Neural cell (in vitro differentiated cells): Measurements from ENCODE around the gene NCK2. TPM values are rescaled to one million over a fixed set of nuclear protein-coding genes. Genes with fewer than 3 reads are reported as not detected.

Experiments
- H2AFZ ChIP-seq: fragments of 200-600, 300-800 bp; sonication (generic), shearing (Covaris generic); 2 replicates; pipeline ENCODE4 v1.6.0; 2014; ENCODE audit warnings: low read depth, mild to moderate bottlenecking, antibody characterized with exemption, low read length, moderate library complexity
- H3F3A ChIP-seq: fragments of 200-600 bp; shearing (Covaris generic); 2 replicates; pipeline ENCODE4 v1.6.1; 2016; ENCODE audit warnings: mild to moderate bottlenecking, moderate library complexity, mixed read lengths, antibody characterized with exemption, low read length; ENCODE audit not compliant: insufficient read depth, poor library complexity, severe bottlenecking
- H3K27ac ChIP-seq: fragments of 200-600, 300-800 bp; sonication (generic), shearing (Covaris generic); 2 replicates; pipeline ENCODE4 v1.5.1; 2014; ENCODE audit warnings: mild to moderate bottlenecking, low read length, moderate library complexity
- H3K27me3 ChIP-seq: fragments of 300-800, 200-600 bp; sonication (generic), shearing (Covaris generic); 2 replicates; pipeline ENCODE4 v1.6.0; 2014; ENCODE audit warnings: mild to moderate bottlenecking, low read depth, low read length, moderate library complexity; ENCODE audit not compliant: insufficient read depth
- H3K36me3 ChIP-seq: fragments of 300-800, 200-600 bp; sonication (generic), shearing (Covaris generic); 2 replicates; pipeline ENCODE4 v1.5.1; 2014; ENCODE audit warnings: mild to moderate bottlenecking, antibody characterized with exemption, low read length, moderate library complexity; ENCODE audit not compliant: insufficient read depth
- H3K4me2 ChIP-seq: fragments of 300-800, 200-600 bp; sonication (generic), shearing (Covaris generic); 2 replicates; pipeline ENCODE4 v1.6.0; 2014; ENCODE audit warnings: mild to moderate bottlenecking, low read length
- H3K4me3 ChIP-seq: fragments of 300-800, 200-600 bp; sonication (generic), shearing (Covaris generic); 2 replicates; pipeline ENCODE4 v1.5.1; 2014; ENCODE audit warnings: mild to moderate bottlenecking, low read length, moderate library complexity
- H3K79me2 ChIP-seq: fragments of 200-600 bp; shearing (Covaris generic); replicated peaks from 2 replicates; pipeline ENCODE4 v1.6.0; 2014; ENCODE audit warnings: mild to moderate bottlenecking, low read length, moderate library complexity; ENCODE audit not compliant: insufficient read depth
- H3K9ac ChIP-seq: fragments of 300-800, 200-600 bp; sonication (generic), shearing (Covaris generic); 2 replicates; pipeline ENCODE4 v1.6.1; 2016; ENCODE audit warnings: mild to moderate bottlenecking, low read length, mixed read lengths
- H3K9me2 ChIP-seq: fragments of 200-600 bp; shearing (Covaris generic); 2 replicates; pipeline ENCODE4 v1.6.1; 2016; ENCODE audit warnings: mild to moderate bottlenecking, low read length, mixed read lengths; ENCODE audit not compliant: insufficient read depth
- H3K9me3 ChIP-seq: fragments of 200-600, 300-800 bp; sonication (generic), shearing (Covaris generic); 2 replicates; pipeline ENCODE4 v1.6.1; 2016; ENCODE audit warnings: mild to moderate bottlenecking, mixed run types, low read length, moderate library complexity, mixed read lengths
- H4K20me1 ChIP-seq: fragments of 200-600 bp; shearing (Covaris generic); 2 replicates; pipeline ENCODE4 v1.6.1; 2016; ENCODE audit warnings: mild to moderate bottlenecking, mixed run types; ENCODE audit not compliant: insufficient read depth
- EP300 ChIP-seq: fragments of 450-650 bp; conservative IDR thresholded peaks from 2 replicates; pipeline ENCODE4 v1.6.1; 2014; ENCODE audit warnings: antibody characterized with exemption, mild to moderate bottlenecking, moderate library complexity; ENCODE audit not compliant: poor library complexity, severe bottlenecking
- EZH2 ChIP-seq: fragments of 200-600, 300-800 bp; shearing (Covaris generic), sonication (generic); IDR thresholded peaks from 2 replicates; pipeline ENCODE4 v1.6.1; 2014; ENCODE audit warnings: antibody characterized with exemption, low read length, borderline replicate concordance, mild to moderate bottlenecking; ENCODE audit not compliant: insufficient read depth, poor library complexity, severe bottlenecking
- MXI1 ChIP-seq: fragments of 450-650 bp; conservative IDR thresholded peaks from 2 replicates; pipeline ENCODE4 v1.6.1; 2014; ENCODE audit warnings: antibody characterized with exemption, mild to moderate bottlenecking; ENCODE audit not compliant: poor library complexity, severe bottlenecking
- POLR2AphosphoS5 ChIP-seq: IDR thresholded peaks from 2 replicates; pipeline ENCODE4 v1.6.1; 2012
- RAD21 ChIP-seq: fragments of 450-650 bp; conservative IDR thresholded peaks from 2 replicates; pipeline ENCODE4 v1.6.1; 2014; ENCODE audit warnings: antibody characterized with exemption, mild to moderate bottlenecking, moderate library complexity
- SMC3 ChIP-seq: fragments of 450-650 bp; conservative IDR thresholded peaks from 2 replicates; pipeline ENCODE4 v1.6.1; 2014; ENCODE audit warnings: antibody characterized with exemption, mild to moderate bottlenecking, moderate library complexity; ENCODE audit not compliant: poor library complexity
- TAF1 ChIP-seq: IDR thresholded peaks from 2 replicates; pipeline ENCODE4 v1.6.1; 2012; ENCODE audit warnings: low read depth
- polyA plus RNA-seq: library from polyadenylated mRNA; depleted of rRNA; stranded (reverse); fragments of >200 nt; gene quantifications from 2 replicates; pipeline ENCODE4 v1.2.3, GENCODE V29; 2014
- TF ChIP-seq, protein P1 (sequence below): fragments of 450-650 bp; IDR thresholded peaks from 2 replicates; pipeline ENCODE4 v1.5.1; 2014; ENCODE audit warnings: antibody characterized with exemption, mild to moderate bottlenecking, moderate library complexity; ENCODE audit not compliant: poor library complexity, severe bottlenecking
- TF ChIP-seq, protein P2 (sequence below): IDR thresholded peaks from 2 replicates; pipeline ENCODE4 v1.6.1; 2012; ENCODE audit warnings: borderline replicate concordance

NCK2 gene
- polyA plus RNA-seq, 1 donor from 2014 or later: 49.4 TPM

DNA sequence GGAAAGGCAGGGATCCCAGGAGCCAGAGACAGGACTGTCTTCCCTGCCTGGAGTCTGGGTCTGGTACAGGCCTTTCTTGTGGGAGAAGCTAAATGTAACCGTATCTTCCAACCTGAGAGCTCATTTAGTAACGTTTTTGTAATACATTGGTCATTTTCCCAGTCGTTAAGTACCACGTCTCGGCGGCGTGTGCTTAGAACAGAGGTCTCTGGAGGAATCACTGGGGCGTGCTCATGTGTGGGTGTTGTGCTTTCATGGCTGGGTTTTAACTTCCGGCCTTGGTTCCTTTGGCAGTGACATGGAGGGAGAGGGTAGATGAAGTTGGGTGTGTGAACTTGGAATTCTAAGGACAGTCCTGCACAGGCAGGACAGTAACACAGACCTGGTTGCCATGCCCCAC lies 79.7 kb downstream of the NCK2 start:
- no peaks in the 10 kb centered on the region for H4K20me1 ChIP-seq
- H3K79me2 ChIP-seq: peaks cover 27% of the 10 kb centered on the region

DNA sequence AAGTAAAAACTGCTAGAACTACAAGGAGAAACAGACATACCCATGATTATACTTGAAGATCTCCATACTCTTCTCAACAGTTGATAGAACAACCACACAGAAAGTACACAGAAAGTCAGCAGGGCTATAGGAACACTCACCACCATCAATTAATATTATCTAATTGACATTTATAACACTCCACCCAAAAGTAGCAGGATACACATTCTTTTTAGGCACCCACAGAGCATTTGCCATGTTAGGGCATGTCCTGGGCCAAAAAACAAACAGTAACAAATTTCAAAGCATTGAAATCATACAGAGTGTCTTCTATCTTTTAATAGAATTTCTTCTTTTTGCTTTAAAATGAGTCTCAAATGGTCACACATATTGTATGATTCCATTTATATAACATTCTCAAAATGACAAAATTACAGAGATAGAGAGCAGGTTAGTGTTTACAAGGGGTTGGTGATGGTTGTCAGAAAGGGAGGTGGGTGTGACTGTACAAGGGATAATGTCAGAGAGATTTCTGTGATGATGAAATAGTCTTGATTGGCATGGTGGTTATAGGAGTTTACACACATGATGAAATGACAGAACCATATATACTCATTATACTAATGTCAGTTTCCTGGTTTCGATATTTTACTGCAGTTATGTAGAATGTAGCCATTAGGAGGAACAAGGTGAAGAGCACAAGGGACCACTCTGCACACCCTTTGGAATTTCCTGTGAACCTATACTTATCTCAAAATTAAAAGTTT lies 82.8 kb downstream of the NCK2 start:
- no peak overlapping the region for H2AFZ ChIP-seq
- H3K79me2 ChIP-seq: peaks cover 31% of the 10 kb centered on the region
- no peak overlapping the region for H3K9ac ChIP-seq
- peaks cover 7% of the 10 kb centered on the region for H3K9me3 ChIP-seq
- H3K27me3 ChIP-seq: no peaks in the 10 kb centered on the region
- no peak overlapping the region for H3K27ac ChIP-seq
- no peaks in the 10 kb centered on the region for H3F3A ChIP-seq
- H4K20me1 ChIP-seq: no peaks in the 10 kb centered on the region
- H3K36me3 ChIP-seq: peaks cover 8% of the 10 kb centered on the region
- no peak overlapping the region for H3K4me2 ChIP-seq
- H3K4me3 ChIP-seq: no peak overlapping the region
- TF ChIP-seq, protein P1, sequence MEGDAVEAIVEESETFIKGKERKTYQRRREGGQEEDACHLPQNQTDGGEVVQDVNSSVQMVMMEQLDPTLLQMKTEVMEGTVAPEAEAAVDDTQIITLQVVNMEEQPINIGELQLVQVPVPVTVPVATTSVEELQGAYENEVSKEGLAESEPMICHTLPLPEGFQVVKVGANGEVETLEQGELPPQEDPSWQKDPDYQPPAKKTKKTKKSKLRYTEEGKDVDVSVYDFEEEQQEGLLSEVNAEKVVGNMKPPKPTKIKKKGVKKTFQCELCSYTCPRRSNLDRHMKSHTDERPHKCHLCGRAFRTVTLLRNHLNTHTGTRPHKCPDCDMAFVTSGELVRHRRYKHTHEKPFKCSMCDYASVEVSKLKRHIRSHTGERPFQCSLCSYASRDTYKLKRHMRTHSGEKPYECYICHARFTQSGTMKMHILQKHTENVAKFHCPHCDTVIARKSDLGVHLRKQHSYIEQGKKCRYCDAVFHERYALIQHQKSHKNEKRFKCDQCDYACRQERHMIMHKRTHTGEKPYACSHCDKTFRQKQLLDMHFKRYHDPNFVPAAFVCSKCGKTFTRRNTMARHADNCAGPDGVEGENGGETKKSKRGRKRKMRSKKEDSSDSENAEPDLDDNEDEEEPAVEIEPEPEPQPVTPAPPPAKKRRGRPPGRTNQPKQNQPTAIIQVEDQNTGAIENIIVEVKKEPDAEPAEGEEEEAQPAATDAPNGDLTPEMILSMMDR: no peak
- TF ChIP-seq RAD21 (no peak), MXI1 (no peak), SMC3 (no peak), EZH2 (no peak), POLR2AphosphoS5 (no peak), TAF1 (no peak), EP300 (no peak)
- TF ChIP-seq, protein P2, sequence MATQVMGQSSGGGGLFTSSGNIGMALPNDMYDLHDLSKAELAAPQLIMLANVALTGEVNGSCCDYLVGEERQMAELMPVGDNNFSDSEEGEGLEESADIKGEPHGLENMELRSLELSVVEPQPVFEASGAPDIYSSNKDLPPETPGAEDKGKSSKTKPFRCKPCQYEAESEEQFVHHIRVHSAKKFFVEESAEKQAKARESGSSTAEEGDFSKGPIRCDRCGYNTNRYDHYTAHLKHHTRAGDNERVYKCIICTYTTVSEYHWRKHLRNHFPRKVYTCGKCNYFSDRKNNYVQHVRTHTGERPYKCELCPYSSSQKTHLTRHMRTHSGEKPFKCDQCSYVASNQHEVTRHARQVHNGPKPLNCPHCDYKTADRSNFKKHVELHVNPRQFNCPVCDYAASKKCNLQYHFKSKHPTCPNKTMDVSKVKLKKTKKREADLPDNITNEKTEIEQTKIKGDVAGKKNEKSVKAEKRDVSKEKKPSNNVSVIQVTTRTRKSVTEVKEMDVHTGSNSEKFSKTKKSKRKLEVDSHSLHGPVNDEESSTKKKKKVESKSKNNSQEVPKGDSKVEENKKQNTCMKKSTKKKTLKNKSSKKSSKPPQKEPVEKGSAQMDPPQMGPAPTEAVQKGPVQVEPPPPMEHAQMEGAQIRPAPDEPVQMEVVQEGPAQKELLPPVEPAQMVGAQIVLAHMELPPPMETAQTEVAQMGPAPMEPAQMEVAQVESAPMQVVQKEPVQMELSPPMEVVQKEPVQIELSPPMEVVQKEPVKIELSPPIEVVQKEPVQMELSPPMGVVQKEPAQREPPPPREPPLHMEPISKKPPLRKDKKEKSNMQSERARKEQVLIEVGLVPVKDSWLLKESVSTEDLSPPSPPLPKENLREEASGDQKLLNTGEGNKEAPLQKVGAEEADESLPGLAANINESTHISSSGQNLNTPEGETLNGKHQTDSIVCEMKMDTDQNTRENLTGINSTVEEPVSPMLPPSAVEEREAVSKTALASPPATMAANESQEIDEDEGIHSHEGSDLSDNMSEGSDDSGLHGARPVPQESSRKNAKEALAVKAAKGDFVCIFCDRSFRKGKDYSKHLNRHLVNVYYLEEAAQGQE: no peak
- no peaks in the 10 kb centered on the region for H3K9me2 ChIP-seq

More for the DNA sequence above, 79.7 kb downstream of the NCK2 start:
- TF ChIP-seq TAF1: no peak
- Histone ChIP-seq H3K27me3 (no peaks in the 10 kb centered on the region), H3K27ac (no peak overlapping the region), H3F3A (no peaks in the 10 kb centered on the region), H3K9ac (no peak overlapping the region), H3K4me2 (no peak overlapping the region), H3K36me3 (peaks cover 8% of the 10 kb centered on the region), H2AFZ (no peak overlapping the region), H3K9me3 (no peaks in the 10 kb centered on the region), H3K9me2 (no peaks in the 10 kb centered on the region), H3K4me3 (no peak overlapping the region)
